ENCODE measurements around the gene THRA.

THRA gene

GRCh38 chr17:40064971-40065768, 2.4 kb downstream of the THRA start:
- DNase-seq, result no peak

GRCh38 chr17:40065769-40066510, 3.2 kb downstream of the THRA start:
- DNase-seq, result no peak

- no peak for DNase-seq
These were observed 4.9 kb downstream of the THRA start for GRCh38 chr17:40067710-40068109.

GRCh38 chr17:40068129-40068581, 5.4 kb downstream of the THRA start:
- no peak for DNase-seq

GRCh38 chr17:40068584-40068916, 5.8 kb downstream of the THRA start:
- DNase-seq, result no peak

- peak; percentile 25 to 40 for DNase-seq
These were observed 6.4 kb downstream of the THRA start for GRCh38 chr17:40068917-40069750.

GRCh38 chr17:40069751-40070708, 7.3 kb downstream of the THRA start:
- no peak for DNase-seq

- DNase-seq, result no peak
These were observed 8.0 kb downstream of the THRA start for GRCh38 chr17:40070709-40071312.

GRCh38 chr17:40071313-40072039, 8.7 kb downstream of the THRA start:
- no peak for DNase-seq

GRCh38 chr17:40072040-40072734, 9.4 kb downstream of the THRA start:
- DNase-seq, result no peak

GRCh38 chr17:40072735-40073346, 10.1 kb downstream of the THRA start:
- no peak for DNase-seq

GRCh38 chr17:40073454-40074174, 10.8 kb downstream of the THRA start:
- no peak for DNase-seq

GRCh38 chr17:40074175-40074512, 11.4 kb downstream of the THRA start:
- DNase-seq, result no peak

GRCh38 chr17:40074871-40075200, 12.1 kb downstream of the THRA start:
- no peak for DNase-seq

- peak; percentile 31 to 82 for DNase-seq
These were observed 12.6 kb downstream of the THRA start for GRCh38 chr17:40075201-40075941.

- no peak for DNase-seq
These were observed 13.3 kb downstream of the THRA start for GRCh38 chr17:40075942-40076498.

GRCh38 chr17:40076591-40076990, 13.8 kb downstream of the THRA start:
- DNase-seq, result no peak

GRCh38 chr17:40079545-40079944, 16.8 kb downstream of the THRA start:
- DNase-seq, result no peak

All from inflammatory macrophage treated with lipopolysaccharide for 1 hour (primary cell).